WTC11 (cell line): Measurements from ENCODE around the gene TCHP. TPM values are rescaled to one million over a fixed set of nuclear protein-coding genes. Genes with fewer than 3 reads are reported as not detected.

Experiments
- ATAC-seq: fragments of 200-7000 bp; cut with Tn5 transposase; 2 replicates; pipeline ENCODE4 v1.10.0; 2021; ENCODE audit warnings: mild to moderate bottlenecking, moderate library complexity
- CTCF ChIA-PET: fragments of 300-600 bp; sonication (Branson Sonifier 250); formaldehyde crosslinking; loops from one replicate; lab custom pipeline; 2021; ENCODE audit warnings: antibody characterized with exemption; lab: Charles Lee
- POLR2A ChIA-PET: fragments of 350-600 bp; sonication (Branson Sonifier 250); formaldehyde crosslinking; loops from one replicate; lab custom pipeline; 2021; ENCODE audit warnings: antibody characterized with exemption; lab: Charles Lee
- DNase-seq: peaks from one replicate; pipeline ENCODE4 v3.0.0; 2021; ENCODE audit warnings: low spot score
- H3K27ac Mint-ChIP-seq: 2 replicates; pipeline ENCODE4 v1.8.0; 2021; ENCODE audit warnings: mixed read lengths
- H3K27me3 Mint-ChIP-seq: 2 replicates; pipeline ENCODE4 v1.8.0; 2021; ENCODE audit warnings: low read depth, mild to moderate bottlenecking, moderate library complexity, mixed read lengths
- H3K36me3 Mint-ChIP-seq: 2 replicates; pipeline ENCODE4 v1.8.0; 2021; ENCODE audit warnings: mixed read lengths
- H3K4me1 Mint-ChIP-seq: 2 replicates; pipeline ENCODE4 v1.8.0; 2022; ENCODE audit warnings: mixed read lengths
- H3K4me3 Mint-ChIP-seq: 2 replicates; pipeline ENCODE4 v1.8.0; 2021; ENCODE audit warnings: mild to moderate bottlenecking, moderate library complexity, mixed read lengths
- H3K9me3 Mint-ChIP-seq: 2 replicates; pipeline ENCODE4 v1.8.0; 2021; ENCODE audit warnings: mixed read lengths
- AR ChIP-seq: fragments of 250-450 bp; sonication (Bioruptor Pico); IDR thresholded peaks from 2 replicates; pipeline ENCODE4 v1.9.0; 2021; ENCODE audit warnings: mild to moderate bottlenecking
- ATF1 ChIP-seq: sonication (generic); formaldehyde crosslinking; IDR thresholded peaks from 2 replicates; pipeline ENCODE4 v1.8.1; 2023; ENCODE audit warnings: mild to moderate bottlenecking, moderate library complexity, missing genetic modification reagents
- ATF2 ChIP-seq: sonication (generic); formaldehyde crosslinking; IDR thresholded peaks from 2 replicates; pipeline ENCODE4 v1.8.1; 2022; ENCODE audit warnings: low read depth, missing genetic modification reagents, borderline replicate concordance
- ELF4 ChIP-seq: sonication (generic); formaldehyde crosslinking; IDR thresholded peaks from 2 replicates; pipeline ENCODE4 v1.8.1; 2022; ENCODE audit warnings: low read depth, mild to moderate bottlenecking, moderate library complexity, missing genetic modification reagents
- ETV6 ChIP-seq: sonication (generic); formaldehyde crosslinking; IDR thresholded peaks from 2 replicates; pipeline ENCODE4 v1.8.1; 2022; ENCODE audit warnings: mild to moderate bottlenecking, missing genetic modification reagents
- FOXP4 ChIP-seq: sonication (generic); formaldehyde crosslinking; IDR thresholded peaks from 2 replicates; pipeline ENCODE4 v1.8.0; 2022; ENCODE audit warnings: mild to moderate bottlenecking, missing genetic modification reagents
- IRF2 ChIP-seq: sonication (generic); formaldehyde crosslinking; IDR thresholded peaks from 2 replicates; pipeline ENCODE4 v1.8.0; 2022; ENCODE audit warnings: low read depth, missing genetic modification reagents, borderline replicate concordance
- MAX ChIP-seq: sonication (generic); formaldehyde crosslinking; IDR thresholded peaks from 2 replicates; pipeline ENCODE4 v1.8.0; 2022; ENCODE audit warnings: mild to moderate bottlenecking, missing genetic modification reagents
- NFYB ChIP-seq: sonication (generic); formaldehyde crosslinking; conservative IDR thresholded peaks from 2 replicates; pipeline ENCODE4 v1.8.0; 2022; ENCODE audit warnings: low read depth, missing genetic modification reagents
- NR1H2 ChIP-seq: sonication (generic); formaldehyde crosslinking; IDR thresholded peaks from 2 replicates; pipeline ENCODE4 v1.9.0; 2021; ENCODE audit warnings: mild to moderate bottlenecking, moderate library complexity, missing genetic modification reagents
- RORB ChIP-seq: fragments of 250-450 bp; sonication (Bioruptor Pico); IDR thresholded peaks from 2 replicates; pipeline ENCODE4 v1.9.0; 2021; ENCODE audit warnings: mild to moderate bottlenecking
- SP1 ChIP-seq: sonication (generic); formaldehyde crosslinking; conservative IDR thresholded peaks from 2 replicates; pipeline ENCODE4 v1.8.1; 2022; ENCODE audit warnings: missing genetic modification reagents
- TCF7 ChIP-seq: sonication (generic); formaldehyde crosslinking; IDR thresholded peaks from 2 replicates; pipeline ENCODE4 v1.8.0; 2022; ENCODE audit warnings: mild to moderate bottlenecking, low read depth, missing genetic modification reagents, moderate library complexity
- TEAD4 ChIP-seq: sonication (generic); formaldehyde crosslinking; IDR thresholded peaks from 2 replicates; pipeline ENCODE4 v1.8.0; 2022; ENCODE audit warnings: mild to moderate bottlenecking, missing genetic modification reagents
- ZBTB21 ChIP-seq: sonication (generic); formaldehyde crosslinking; IDR thresholded peaks from 2 replicates; pipeline ENCODE4 v1.8.1; 2023; ENCODE audit warnings: mild to moderate bottlenecking, missing genetic modification reagents, borderline replicate concordance
- ZNF232 ChIP-seq: sonication (generic); formaldehyde crosslinking; IDR thresholded peaks from 2 replicates; pipeline ENCODE4 v1.8.0; 2022; ENCODE audit warnings: mild to moderate bottlenecking, missing genetic modification reagents
- ZNF317 ChIP-seq: sonication (generic); formaldehyde crosslinking; IDR thresholded peaks from 2 replicates; pipeline ENCODE4 v1.8.1; 2023; ENCODE audit warnings: low read depth, mild to moderate bottlenecking, moderate library complexity, missing genetic modification reagents, borderline replicate concordance
- ZNF396 ChIP-seq: fragments of 250-450 bp; sonication (Bioruptor Pico); IDR thresholded peaks from 2 replicates; pipeline ENCODE4 v1.8.0; 2021; ENCODE audit warnings: mild to moderate bottlenecking, moderate library complexity, borderline replicate concordance
- total RNA-seq: library from RNA; stranded (reverse); gene quantifications from 3 replicates; pipeline ENCODE4 v1.2.3, GENCODE V29; 2021

Gene TCHP
- total RNA-seq, 1 experiment from 2014 or later = 7.9 TPM

- peak; percentile 87 for ATAC-seq
- H3K4me3 Mint-ChIP-seq = peak overlapping the region; percentile 23; the same call in 1 of the 2 replicates
These were observed 46.4 kb downstream of the TCHP start for GRCh38 chr12:109946505-109946904.

GRCh38 chr12:109946913-109947312 lies 46.8 kb downstream of the TCHP start:
- ChIA-PET POLR2A (no interaction called here), CTCF (interaction anchor here (0.7 to 1.5 kb wide), 5 partner anchors 19 to 484 kb away, joined by 3 to 5 read pairs (median 3); no protein-coding TSS in a partner anchor)
- H3K27me3 Mint-ChIP-seq = no peaks in the 10 kb centered on the region
- H3K4me3 Mint-ChIP-seq = no peak overlapping the region
- peak overlapping the region; percentile 92 for H3K27ac Mint-ChIP-seq
- H3K4me1 Mint-ChIP-seq = peaks cover 30% of the 10 kb centered on the region
- DNase-seq (no peak), ATAC-seq (no peak)
- H3K36me3 Mint-ChIP-seq = peaks cover 18% of the 10 kb centered on the region
- no peak for TF ChIP-seq IRF2
- TF ChIP-seq TEAD4 (CRISPR knock-in tag) = no peak
- TF ChIP-seq ATF1 (CRISPR knock-in tag) = no peak
- TF ChIP-seq ZNF317 = no peak
- TF ChIP-seq NFYB (CRISPR knock-in tag) = no peak
- no peak for TF ChIP-seq ATF2
- TF ChIP-seq ETV6 = no peak
- no peak for TF ChIP-seq ZNF232 (CRISPR knock-in tag)
- no peak for TF ChIP-seq ZNF396 (CRISPR knock-in tag)
- no peak for TF ChIP-seq ELF4
- TF ChIP-seq TCF7 (CRISPR knock-in tag) = no peak
- TF ChIP-seq SP1 = no peak
- TF ChIP-seq RORB (CRISPR knock-in tag) = no peak
- TF ChIP-seq AR (CRISPR knock-in tag) = no peak
- no peaks in the 10 kb centered on the region for H3K9me3 Mint-ChIP-seq

More at GRCh38 chr12:109946505-109946904, 46.4 kb downstream of the TCHP start:
- peak overlapping the region; percentile 92 for H3K27ac Mint-ChIP-seq
- H3K9me3 Mint-ChIP-seq = no peaks in the 10 kb centered on the region
- POLR2A ChIA-PET = no interaction called here
- no peaks in the 10 kb centered on the region for H3K27me3 Mint-ChIP-seq
- CTCF ChIA-PET = interaction anchor here (0.7 to 1.5 kb wide), 4 partner anchors 18 to 485 kb away, joined by 3 to 5 read pairs (median 4); no protein-coding TSS in a partner anchor
- peaks cover 14% of the 10 kb centered on the region for H3K36me3 Mint-ChIP-seq
- peaks cover 30% of the 10 kb centered on the region for H3K4me1 Mint-ChIP-seq
- DNase-seq = peak; percentile 44
- TF ChIP-seq ZBTB21 (0 out of 2 replicates have a peak, but pooled peaks have one; percentile 40), MAX (CRISPR knock-in tag) (no peak), FOXP4 (CRISPR knock-in tag) (0 out of 2 replicates have a peak, but pooled peaks have one; percentile 21), ETV6 (peak; percentile 34; the same call in 1 of the 2 replicates), NR1H2 (CRISPR knock-in tag) (no peak), ELF4 (no peak)
- TF ChIP-seq, all 79 proteins: peak for 3
